CD4-positive, alpha-beta memory T cell (primary cell): ENCODE results near the gene ZFAND3. TPM values are rescaled to one million over a fixed set of nuclear protein-coding genes. Genes with fewer than 3 reads are reported as not detected.

Experiments
- CTCF ChIA-PET: fragments of 350-600 bp; sonication (Branson Sonifier 250); formaldehyde crosslinking; loops from one replicate; lab custom pipeline; 2021; ENCODE audit warnings: inconsistent platforms; ENCODE audit not compliant: partially characterized antibody; lab: Charles Lee
- POLR2A ChIA-PET: fragments of 350-600 bp; sonication (Branson Sonifier 250); formaldehyde crosslinking; loops from one replicate; lab custom pipeline; 2021; ENCODE audit not compliant: partially characterized antibody; lab: Charles Lee
- DNase-seq, 5 donors: peaks; one replicate each; pipeline versions ENCODE4 v3.0.0 to v3.0.0-alpha.2; 2020 to 2022; ENCODE audit warnings: mixed read lengths in 1 of 5
- H3K27ac ChIP-seq: one replicate; pipeline ENCODE4 v1.7.0; 2013; ENCODE audit warnings: low read depth, low read length
- H3K27me3 ChIP-seq: 2 replicates; pipeline ENCODE4 v1.7.0; 2013; ENCODE audit warnings: mild to moderate bottlenecking, low read length, moderate library complexity; ENCODE audit not compliant: insufficient read depth
- H3K36me3 ChIP-seq: 2 replicates; pipeline ENCODE4 v1.7.0; 2013; ENCODE audit warnings: mild to moderate bottlenecking, low read length, moderate library complexity; ENCODE audit not compliant: insufficient read depth
- H3K4me1 ChIP-seq: 2 replicates; pipeline ENCODE4 v1.7.0; 2013; ENCODE audit warnings: mild to moderate bottlenecking, low read length, moderate library complexity; ENCODE audit not compliant: insufficient read depth
- H3K4me3 ChIP-seq, 2 donors: one replicate each; pipeline ENCODE4 v1.7.0; 2013; ENCODE audit warnings: low read length in 2 of 2, mild to moderate bottlenecking in 1 of 2
- H3K9me3 ChIP-seq, 2 donors: one replicate each; pipeline ENCODE4 v1.7.0; 2013; ENCODE audit warnings: low read length in 2 of 2, control low read depth in 1 of 2; ENCODE audit not compliant: control insufficient read depth in 1 of 2
- H3K27ac Mint-ChIP-seq, 7 donors: one replicate each; pipeline ENCODE4 v1.8.0; 2020 to 2021; ENCODE audit warnings: mixed read lengths in 7 of 7, mild to moderate bottlenecking in 6 of 7, inconsistent platforms in 3 of 7, moderate library complexity in 3 of 7
- H3K27me3 Mint-ChIP-seq, 2 donors: one replicate each; pipeline ENCODE4 v1.8.0; 2020 to 2021; ENCODE audit warnings: mixed read lengths in 2 of 2
- H3K36me3 Mint-ChIP-seq, 2 donors: one replicate each; pipeline ENCODE4 v1.8.0; 2020 to 2021; ENCODE audit warnings: mixed read lengths in 2 of 2, inconsistent platforms in 1 of 2, mild to moderate bottlenecking in 1 of 2
- H3K4me1 Mint-ChIP-seq, 4 donors: one replicate each; pipeline ENCODE4 v1.8.0; 2020 to 2021; ENCODE audit warnings: mixed read lengths in 4 of 4, mild to moderate bottlenecking in 1 of 4
- H3K4me3 Mint-ChIP-seq, 8 donors: one replicate each; pipeline ENCODE4 v1.8.0; 2020 to 2021; ENCODE audit warnings: mixed read lengths in 8 of 8, mild to moderate bottlenecking in 7 of 8, moderate library complexity in 6 of 8, inconsistent platforms in 3 of 8
- H3K9me3 Mint-ChIP-seq, 8 donors: one replicate each; pipeline ENCODE4 v1.8.0; 2020 to 2021; ENCODE audit warnings: mixed read lengths in 8 of 8, mild to moderate bottlenecking in 5 of 8, inconsistent platforms in 3 of 8, moderate library complexity in 1 of 8
- intact Hi-C: fragments of 100-400 bp; cut with micrococcal nuclease; formaldehyde crosslinking; loops from one replicate; pipeline ENCODE4 v1.15.1; 2023
- polyA plus RNA-seq, 2 donors: library from polyadenylated mRNA; unstranded; fragments of 300-500 nt; fragmentation: Illumina TruSeq; gene quantifications; one replicate each; pipeline ENCODE4 v1.2.3, GENCODE V29; 2021
- total RNA-seq, 2 experiments: library from RNA; stranded (reverse); gene quantifications; one replicate each; pipeline ENCODE4 v1.2.3, GENCODE V29; 2021

The ZFAND3 gene
- total and polyA plus RNA-seq, 4 experiments from 2014 or later, result 2.1 to 33.0 (median 20.1) TPM

DNA sequence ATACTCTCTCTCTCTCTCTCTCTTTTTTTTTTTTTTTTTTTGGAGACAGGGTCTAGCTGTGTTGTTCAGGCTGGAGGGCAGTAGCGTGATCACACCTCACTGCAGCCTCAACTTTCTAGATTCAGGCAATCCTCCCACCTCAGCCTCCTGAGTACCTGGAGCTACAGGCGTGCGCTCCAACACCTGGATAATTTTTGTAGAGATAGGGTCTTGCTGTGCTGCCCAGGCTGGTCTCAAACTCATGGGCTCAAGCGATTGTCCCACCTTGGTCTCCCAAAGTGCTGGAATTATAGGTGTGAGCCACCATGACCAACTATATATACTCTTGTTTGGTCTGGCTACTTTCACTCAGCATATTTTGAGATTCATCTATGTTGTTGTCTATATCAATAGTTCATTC is 154.9 kb downstream of the ZFAND3 start:
- CTCF ChIA-PET, result interaction anchor here (0.7 kb wide), 2 partner anchors 73 to 83 kb away, joined by 3 read pairs; no protein-coding TSS in a partner anchor
- peaks cover 8 to 30% of the 10 kb centered on the region in 2 donors for H3K36me3 Mint-ChIP-seq
- H3K27me3 Mint-ChIP-seq, result no peaks in the 10 kb centered on the region
- H3K4me1 Mint-ChIP-seq, result peaks cover 29 to 50% (median 45%) of the 10 kb centered on the region in 4 donors
- peaks cover 16% of the 10 kb centered on the region for H3K4me1 ChIP-seq
- no peaks in the 10 kb centered on the region for H3K27me3 ChIP-seq
- H3K4me3 ChIP-seq, result no peak overlapping the region
- POLR2A ChIA-PET, result interaction anchor here (0.6 to 1.0 kb wide), 2 partner anchors 12 to 51 kb away, joined by 3 read pairs; no protein-coding TSS in a partner anchor
- no peak overlapping the region for H3K27ac Mint-ChIP-seq
- H3K9me3 Mint-ChIP-seq, result peaks cover 0 to 25% (median 17%) of the 10 kb centered on the region in 8 donors
- intact Hi-C loops, result no loop called here
- H3K36me3 ChIP-seq, result no peaks in the 10 kb centered on the region
- H3K27ac ChIP-seq, result no peak overlapping the region
- no peak overlapping the region for H3K4me3 Mint-ChIP-seq
- peaks cover 0 to 5% of the 10 kb centered on the region in 2 donors for H3K9me3 ChIP-seq
- DNase-seq, result no peak

DNA sequence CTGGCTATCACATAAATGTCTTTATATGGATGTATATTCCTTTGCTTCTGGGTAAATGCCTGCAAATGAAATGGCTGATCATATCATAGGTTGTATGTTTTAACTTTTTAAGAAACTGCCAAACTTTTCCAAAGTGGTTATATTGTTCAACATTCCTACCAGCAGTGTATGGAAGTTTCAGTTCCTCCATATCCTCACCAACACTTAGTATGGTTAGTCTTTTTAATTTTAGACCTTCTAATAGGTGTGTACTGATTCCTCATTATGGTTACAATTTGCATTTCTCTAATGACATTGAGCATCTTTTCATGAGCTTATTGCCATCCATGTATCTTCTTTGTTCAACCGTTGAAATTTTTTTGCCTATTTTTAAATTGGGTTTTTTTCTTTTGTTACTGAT is 155.4 kb downstream of the ZFAND3 start:
- Histone ChIP-seq H3K27ac (no peak overlapping the region), H3K4me3 (no peak overlapping the region), H3K4me1 (peaks cover 17% of the 10 kb centered on the region), H3K9me3 (peaks cover 0 to 5% of the 10 kb centered on the region in 2 donors), H3K27me3 (no peaks in the 10 kb centered on the region), H3K36me3 (no peaks in the 10 kb centered on the region)
- peaks cover 0 to 25% (median 17%) of the 10 kb centered on the region in 8 donors for H3K9me3 Mint-ChIP-seq
- POLR2A ChIA-PET, result interaction anchor here (1.0 kb wide), 1 partner anchor 11 kb away, joined by 3 read pairs; no protein-coding TSS in a partner anchor
- H3K4me1 Mint-ChIP-seq, result peaks cover 31 to 53% (median 48%) of the 10 kb centered on the region in 4 donors
- CTCF ChIA-PET, result no interaction called here
- DNase-seq, result no peak
- no peak overlapping the region for H3K27ac Mint-ChIP-seq
- no peaks in the 10 kb centered on the region for H3K27me3 Mint-ChIP-seq
- intact Hi-C loops, result no loop called here
- no peak overlapping the region for H3K4me3 Mint-ChIP-seq
- peaks cover 8 to 30% of the 10 kb centered on the region in 2 donors for H3K36me3 Mint-ChIP-seq

DNA sequence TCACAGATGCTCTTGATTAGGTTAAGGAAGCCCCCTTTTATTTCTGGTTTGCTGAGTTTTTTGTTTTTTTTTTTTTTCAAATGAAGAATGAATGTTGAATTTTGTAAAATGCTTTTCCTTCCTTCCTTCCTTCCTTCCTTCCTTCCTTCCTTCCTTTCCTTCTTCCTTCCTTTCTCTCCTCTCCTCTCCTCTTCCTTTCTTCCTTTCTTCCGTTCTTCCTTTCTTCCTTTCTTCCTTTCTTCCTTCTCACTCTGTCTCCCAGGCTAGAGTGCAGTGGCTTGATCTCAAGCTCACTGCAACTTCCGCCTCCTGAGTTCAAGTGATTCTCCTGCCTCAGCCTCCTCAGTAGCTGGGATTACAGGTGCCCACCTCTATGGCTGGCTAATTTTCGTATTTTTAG is 158.2 kb downstream of the ZFAND3 start:
- Mint-ChIP-seq H3K9me3 (peaks cover 0 to 25% (median 17%) of the 10 kb centered on the region in 8 donors), H3K4me3 (peak overlapping the region in 3 of 8 donors; percentile 29 to 70 (median 36)), H3K27ac (peak overlapping the region in 1 of 7 donors; percentile 47), H3K4me1 (peaks cover 34 to 53% (median 43%) of the 10 kb centered on the region in 4 donors), H3K36me3 (peaks cover 8 to 30% of the 10 kb centered on the region in 2 donors), H3K27me3 (no peaks in the 10 kb centered on the region)
- Histone ChIP-seq H3K9me3 (peaks cover 0 to 5% of the 10 kb centered on the region in 2 donors), H3K27ac (no peak overlapping the region), H3K27me3 (no peaks in the 10 kb centered on the region), H3K36me3 (no peaks in the 10 kb centered on the region), H3K4me1 (peaks cover 9% of the 10 kb centered on the region), H3K4me3 (no peak overlapping the region)
- ChIA-PET POLR2A (no interaction called here), CTCF (no interaction called here)
- DNase-seq, result no peak
- intact Hi-C loops, result no loop called here

DNA sequence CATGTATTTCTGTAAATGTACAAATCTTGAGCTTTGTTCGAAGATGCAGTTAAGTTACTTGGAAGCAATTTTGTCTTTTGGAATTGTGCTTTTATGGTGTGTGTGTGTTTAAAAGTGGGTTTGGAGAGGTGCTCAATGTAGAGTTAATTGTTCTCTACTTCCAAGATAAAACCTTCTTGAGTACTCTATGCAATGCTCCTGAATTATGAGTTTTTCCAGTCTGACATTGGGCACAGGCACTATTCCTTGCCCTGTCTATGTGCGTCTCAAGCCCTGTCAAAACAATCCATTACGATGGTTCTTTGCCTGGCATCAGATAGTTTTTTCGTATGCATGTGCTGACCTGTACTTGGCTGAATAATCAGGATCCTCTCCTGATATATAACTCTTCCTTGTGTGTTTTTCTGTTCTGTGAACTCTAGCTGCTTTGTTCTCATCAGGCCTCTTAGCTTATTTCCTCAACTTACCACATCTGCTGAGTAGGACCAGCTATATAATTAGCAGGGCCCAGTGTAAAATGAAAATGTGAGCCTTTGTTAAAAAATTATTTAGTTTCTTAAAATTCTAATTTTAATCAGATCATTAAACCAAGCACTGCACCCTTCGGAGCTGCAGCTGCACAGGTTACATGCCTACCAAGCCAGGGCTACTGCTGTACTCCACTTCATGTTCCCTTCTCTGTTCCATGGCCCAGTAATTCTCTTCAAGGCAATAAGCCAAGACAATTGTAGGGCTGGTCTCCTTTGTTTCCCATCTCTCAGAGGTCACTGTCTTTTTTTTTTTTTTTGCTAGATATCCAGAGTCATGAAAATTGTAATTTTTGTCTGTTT is 160.1 kb downstream of the ZFAND3 start:
- no peaks in the 10 kb centered on the region for H3K36me3 ChIP-seq
- H3K27ac Mint-ChIP-seq, result peak overlapping the region in 2 of 7 donors; percentile 8 to 61
- CTCF ChIA-PET, result no interaction called here
- no peak overlapping the region for H3K4me3 ChIP-seq
- peaks cover 3 to 15% of the 10 kb centered on the region in 2 donors for H3K36me3 Mint-ChIP-seq
- no peak for DNase-seq
- H3K9me3 Mint-ChIP-seq, result peaks cover 0 to 15% (median 8%) of the 10 kb centered on the region in 8 donors
- H3K27ac ChIP-seq, result no peak overlapping the region
- POLR2A ChIA-PET, result interaction anchor here (1.0 kb wide), 1 partner anchor 58 kb away, joined by 3 read pairs; no protein-coding TSS in a partner anchor
- H3K4me3 Mint-ChIP-seq, result peak overlapping the region in 2 of 8 donors; percentile 15 to 66
- H3K27me3 ChIP-seq, result no peaks in the 10 kb centered on the region
- peaks cover 19% of the 10 kb centered on the region for H3K4me1 ChIP-seq
- H3K9me3 ChIP-seq, result peaks cover 0 to 4% of the 10 kb centered on the region in 2 donors
- intact Hi-C loops, result no loop called here
- peaks cover 41 to 61% (median 52%) of the 10 kb centered on the region in 4 donors for H3K4me1 Mint-ChIP-seq
- H3K27me3 Mint-ChIP-seq, result no peaks in the 10 kb centered on the region

DNA sequence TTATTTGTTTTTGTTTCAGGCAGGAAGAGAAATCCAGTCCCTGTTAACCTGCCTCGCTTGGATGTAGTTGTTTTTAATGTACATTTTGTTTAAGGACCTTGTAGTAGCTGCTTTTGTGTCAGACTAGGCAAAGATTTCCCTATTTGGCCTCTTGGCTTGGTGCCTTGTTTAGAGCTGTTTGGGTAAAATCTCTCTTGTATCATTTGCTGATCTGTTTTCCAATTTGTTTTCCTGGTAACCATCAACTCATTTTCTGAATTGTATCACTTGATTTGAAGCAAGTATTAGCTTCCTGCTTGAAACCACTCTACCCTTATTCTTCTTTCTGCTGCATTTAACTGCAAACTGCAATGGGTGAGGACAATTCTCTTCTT is 160.7 kb downstream of the ZFAND3 start:
- intact Hi-C loops, result no loop called here
- no peak for DNase-seq
- Histone ChIP-seq H3K9me3 (no peaks in the 10 kb centered on the region), H3K27ac (no peak overlapping the region), H3K4me1 (peaks cover 19% of the 10 kb centered on the region), H3K4me3 (no peak overlapping the region), H3K36me3 (no peaks in the 10 kb centered on the region), H3K27me3 (no peaks in the 10 kb centered on the region)
- CTCF ChIA-PET, result no interaction called here
- peaks cover 3 to 9% of the 10 kb centered on the region in 2 donors for H3K36me3 Mint-ChIP-seq
- peaks cover 0 to 9% (median 4%) of the 10 kb centered on the region in 8 donors for H3K9me3 Mint-ChIP-seq
- no peak overlapping the region for H3K4me3 Mint-ChIP-seq
- peak overlapping the region in 2 of 7 donors; percentile 8 to 61 for H3K27ac Mint-ChIP-seq
- H3K27me3 Mint-ChIP-seq, result no peaks in the 10 kb centered on the region
- POLR2A ChIA-PET, result interaction anchor here (1.0 kb wide), 1 partner anchor 57 kb away, joined by 3 read pairs; no protein-coding TSS in a partner anchor
- peaks cover 43 to 61% (median 54%) of the 10 kb centered on the region in 4 donors for H3K4me1 Mint-ChIP-seq

DNA sequence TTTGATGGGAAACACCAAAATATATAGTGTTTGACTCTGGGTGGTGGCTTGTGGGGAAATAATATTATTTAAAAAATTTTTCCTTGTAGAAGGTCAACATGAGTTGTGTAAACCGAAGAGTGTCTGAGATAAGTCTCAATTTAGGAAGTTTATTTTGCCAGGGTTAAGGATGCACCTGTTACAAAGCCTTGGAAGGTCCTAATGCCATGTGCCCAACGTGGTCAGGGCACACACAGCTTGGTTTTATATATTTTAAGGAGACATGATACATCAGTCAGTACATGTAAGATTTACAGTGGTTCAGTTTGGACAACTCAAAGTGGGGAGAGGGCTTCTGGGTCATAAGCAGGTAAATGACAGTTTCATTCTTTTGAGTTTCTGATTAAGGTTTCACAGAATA is 162.1 kb downstream of the ZFAND3 start:
- peaks cover 0 to 4% of the 10 kb centered on the region in 2 donors for H3K36me3 Mint-ChIP-seq
- no peak overlapping the region for H3K4me3 Mint-ChIP-seq
- Histone ChIP-seq H3K4me1 (peaks cover 19% of the 10 kb centered on the region), H3K4me3 (no peak overlapping the region), H3K27me3 (no peaks in the 10 kb centered on the region), H3K9me3 (no peaks in the 10 kb centered on the region), H3K27ac (no peak overlapping the region), H3K36me3 (no peaks in the 10 kb centered on the region)
- POLR2A ChIA-PET, result interaction anchor here (0.6 kb wide), 1 partner anchor 100 kb away, joined by 4 read pairs; no protein-coding TSS in a partner anchor
- DNase-seq, result no peak
- H3K9me3 Mint-ChIP-seq, result peaks cover 0 to 2% (median 0%) of the 10 kb centered on the region in 8 donors
- H3K4me1 Mint-ChIP-seq, result peaks cover 47 to 71% (median 58%) of the 10 kb centered on the region in 4 donors
- CTCF ChIA-PET, result no interaction called here
- H3K27me3 Mint-ChIP-seq, result no peaks in the 10 kb centered on the region
- intact Hi-C loops, result no loop called here
- no peak overlapping the region for H3K27ac Mint-ChIP-seq

DNA sequence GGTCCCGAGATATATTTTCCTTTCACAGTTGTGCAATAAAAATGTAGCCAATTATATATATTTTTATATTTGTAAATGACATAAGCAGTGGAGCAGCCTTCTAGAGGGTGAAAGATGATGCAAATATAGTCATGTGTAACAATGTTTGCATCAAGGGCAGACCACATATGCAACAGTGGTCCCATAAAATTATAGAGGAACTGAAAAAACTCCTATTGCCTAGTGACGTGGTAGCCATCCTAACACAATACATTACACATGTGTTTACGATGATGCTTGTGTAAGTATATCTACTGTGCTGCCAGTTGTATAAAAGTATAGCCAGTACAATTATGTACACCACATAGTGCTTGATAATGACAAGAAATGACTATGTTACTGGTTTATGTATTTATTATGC is 162.8 kb downstream of the ZFAND3 start:
- peaks cover 19% of the 10 kb centered on the region for H3K4me1 ChIP-seq
- intact Hi-C loops, result no loop called here
- DNase-seq, result no peak
- no peaks in the 10 kb centered on the region for H3K36me3 ChIP-seq
- CTCF ChIA-PET, result no interaction called here
- no peak overlapping the region for H3K27ac ChIP-seq
- Mint-ChIP-seq H3K27ac (no peak overlapping the region), H3K4me1 (peaks cover 50 to 76% (median 59%) of the 10 kb centered on the region in 4 donors), H3K4me3 (no peak overlapping the region), H3K27me3 (no peaks in the 10 kb centered on the region), H3K36me3 (peaks cover 0 to 4% of the 10 kb centered on the region in 2 donors), H3K9me3 (peaks cover 0 to 2% (median 0%) of the 10 kb centered on the region in 8 donors)
- no peaks in the 10 kb centered on the region for H3K9me3 ChIP-seq
- no peak overlapping the region for H3K4me3 ChIP-seq
- no peaks in the 10 kb centered on the region for H3K27me3 ChIP-seq
- POLR2A ChIA-PET, result no interaction called here
